Mesodermal cell (in vitro differentiated cells): Measurements from ENCODE around the gene PRXL2B. TPM values are rescaled to one million over a fixed set of nuclear protein-coding genes. Genes with fewer than 3 reads are reported as not detected.

ENCODE experiments used
- H3K27ac ChIP-seq: 2 replicates; pipeline ENCODE4 v1.7.0; 2013; ENCODE audit warnings: mild to moderate bottlenecking, low read depth, low read length, moderate library complexity; ENCODE audit not compliant: severe bottlenecking
- H3K36me3 ChIP-seq: 2 replicates; pipeline ENCODE4 v1.7.1; 2013; ENCODE audit warnings: mild to moderate bottlenecking, low read length, moderate library complexity; ENCODE audit not compliant: control insufficient read depth, insufficient read depth
- H3K4me1 ChIP-seq: one replicate; pipeline ENCODE4 v1.7.1; 2013; ENCODE audit warnings: mild to moderate bottlenecking, low read length; ENCODE audit not compliant: insufficient read depth, control insufficient read depth, poor library complexity, severe bottlenecking
- H3K4me3 ChIP-seq: 2 replicates; pipeline ENCODE4 v1.7.0; 2013; ENCODE audit warnings: low read length, control low read depth, mild to moderate bottlenecking; ENCODE audit not compliant: insufficient read depth, poor library complexity, severe bottlenecking; ENCODE audit errors: extremely low read depth
- H3K9me3 ChIP-seq: 2 replicates; pipeline ENCODE4 v1.7.1; 2013; ENCODE audit warnings: mild to moderate bottlenecking, low read length, moderate library complexity; ENCODE audit not compliant: control insufficient read depth
- WGBS, 2 experiments: methylation state at CpG; one replicate each; pipeline ENCODE4 v1.1.5; 2013; ENCODE audit warnings: missing lambda C conversion rate in 2 of 2; ENCODE audit not compliant: insufficient coverage in 2 of 2; 5-methylcytosine and 5-hydroxymethylcytosine counted together
- polyA plus RNA-seq, 2 experiments: library from polyadenylated mRNA; stranded (reverse); fragments of 50-300 nt; gene quantifications; one replicate each; pipeline ENCODE4 v1.2.3, GENCODE V29; 2013

Gene PRXL2B, protein sequence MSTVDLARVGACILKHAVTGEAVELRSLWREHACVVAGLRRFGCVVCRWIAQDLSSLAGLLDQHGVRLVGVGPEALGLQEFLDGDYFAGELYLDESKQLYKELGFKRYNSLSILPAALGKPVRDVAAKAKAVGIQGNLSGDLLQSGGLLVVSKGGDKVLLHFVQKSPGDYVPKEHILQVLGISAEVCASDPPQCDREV
- polyA plus RNA-seq (2013, experiment 1 of 2), result 23.7 TPM
- polyA plus RNA-seq (2013, experiment 2 of 2), result 22.1 TPM

DNA sequence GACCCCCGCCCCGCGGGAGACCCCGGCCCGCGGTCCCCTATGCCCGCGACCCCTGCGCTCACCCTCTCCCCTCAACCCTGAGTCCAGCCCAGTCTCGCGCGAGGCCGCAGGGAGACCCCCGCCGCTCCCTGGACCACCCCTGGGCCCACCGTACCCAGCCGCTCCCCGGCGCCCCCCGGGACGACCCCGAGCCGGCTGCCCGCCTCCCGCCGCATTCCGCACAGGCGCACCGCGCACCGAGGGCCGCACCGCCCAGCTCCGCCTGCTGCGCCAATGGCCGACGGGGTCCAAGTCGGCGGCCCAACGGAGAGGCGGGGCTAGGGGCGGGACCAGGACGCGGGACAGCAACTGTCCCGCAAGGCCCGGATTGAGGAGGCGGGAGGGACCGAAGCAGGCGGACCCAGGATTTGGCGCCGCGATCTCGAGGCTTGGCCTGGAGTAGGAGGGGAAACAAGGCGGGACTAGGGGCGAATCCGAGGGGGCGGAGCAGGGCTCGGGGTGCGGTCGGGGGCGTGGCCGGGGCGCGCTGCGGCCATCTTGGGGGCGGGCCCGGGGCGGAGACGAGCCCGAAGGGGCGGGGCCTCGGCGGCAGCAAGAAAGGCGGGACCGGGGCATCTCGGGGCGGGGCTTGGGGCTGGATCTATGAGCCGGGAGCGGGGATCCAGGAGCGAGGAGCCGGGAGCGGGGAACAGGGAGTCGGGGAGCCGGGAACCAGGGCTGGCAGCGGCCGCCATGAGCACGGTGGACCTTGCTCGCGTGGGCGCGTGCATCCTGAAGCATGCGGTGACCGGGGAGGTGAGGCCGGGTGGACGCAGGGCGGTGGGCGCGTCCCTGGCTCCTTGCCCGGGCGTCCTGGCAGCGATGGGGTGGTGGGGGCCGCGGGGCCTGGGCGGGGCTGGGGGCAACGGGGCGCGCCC is at the start of gene PRXL2B:
Gene PRXL2B (plus strand): TSS at position 624 of the 917 bp plus-strand sequence. CDS start 109 bp downstream, at position 733.
- H3K9me3 ChIP-seq, result no peaks in the 10 kb centered on the region
- WGBS, 2 experiments, result 0 to 1% methylated on average over 69 to 72 of the region's 107 CpGs
- H3K27ac ChIP-seq, result peak within 1 kb of the TSS; percentile 88
- peak within 1 kb of the TSS; percentile 85 for H3K4me3 ChIP-seq
- peaks cover 14% of the 10 kb centered on the region for H3K4me1 ChIP-seq
- H3K36me3 ChIP-seq, result peaks cover 4% of the 10 kb centered on the region

DNA sequence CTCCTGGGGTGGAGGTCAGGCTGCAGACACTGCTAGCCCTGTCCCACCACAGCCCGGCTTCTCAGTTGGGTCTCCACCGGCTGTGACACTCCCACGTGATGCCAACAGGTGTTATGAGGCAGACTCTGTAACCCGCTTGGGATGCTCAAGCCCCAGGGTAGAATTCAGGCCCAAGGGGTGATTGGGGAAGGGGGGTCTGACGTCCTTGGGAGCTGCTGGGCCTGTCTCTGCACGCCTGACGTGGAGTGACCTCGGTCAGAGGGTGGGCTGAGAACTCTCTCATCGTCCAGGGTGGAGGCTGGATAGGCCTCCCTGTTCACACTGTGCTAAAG is 48.8 kb upstream of the PRXL2B start:
- no peaks in the 10 kb centered on the region for H3K9me3 ChIP-seq
- no peak overlapping the region for H3K27ac ChIP-seq
- H3K4me1 ChIP-seq, result peaks cover 29% of the 10 kb centered on the region
- 79 to 83% methylated on average over 6 to 9 of the region's 9 CpGs for WGBS, 2 experiments
- H3K36me3 ChIP-seq, result no peaks in the 10 kb centered on the region
- H3K4me3 ChIP-seq, result no peak overlapping the region

GRCh38 chr1:2538376-2538775 is 48.2 kb upstream of the PRXL2B start:
- 71 to 86% methylated on average over 3 to 4 of the region's 4 CpGs for whole genome bisulfite sequencing, 2 experiments
- Histone ChIP-seq H3K4me1 (peaks cover 35% of the 10 kb centered on the region), H3K9me3 (no peaks in the 10 kb centered on the region), H3K27ac (no peak overlapping the region), H3K36me3 (no peaks in the 10 kb centered on the region), H3K4me3 (no peak overlapping the region)

- Histone ChIP-seq H3K27ac (no peak overlapping the region), H3K4me1 (peaks cover 35% of the 10 kb centered on the region), H3K9me3 (no peaks in the 10 kb centered on the region), H3K36me3 (no peaks in the 10 kb centered on the region), H3K4me3 (no peak overlapping the region)
- 93% methylated on average over 5 to 7 of the region's 8 CpGs for WGBS, 2 experiments
Measured at GRCh38 chr1:2538872-2539271, 47.7 kb upstream of the PRXL2B start.

DNA sequence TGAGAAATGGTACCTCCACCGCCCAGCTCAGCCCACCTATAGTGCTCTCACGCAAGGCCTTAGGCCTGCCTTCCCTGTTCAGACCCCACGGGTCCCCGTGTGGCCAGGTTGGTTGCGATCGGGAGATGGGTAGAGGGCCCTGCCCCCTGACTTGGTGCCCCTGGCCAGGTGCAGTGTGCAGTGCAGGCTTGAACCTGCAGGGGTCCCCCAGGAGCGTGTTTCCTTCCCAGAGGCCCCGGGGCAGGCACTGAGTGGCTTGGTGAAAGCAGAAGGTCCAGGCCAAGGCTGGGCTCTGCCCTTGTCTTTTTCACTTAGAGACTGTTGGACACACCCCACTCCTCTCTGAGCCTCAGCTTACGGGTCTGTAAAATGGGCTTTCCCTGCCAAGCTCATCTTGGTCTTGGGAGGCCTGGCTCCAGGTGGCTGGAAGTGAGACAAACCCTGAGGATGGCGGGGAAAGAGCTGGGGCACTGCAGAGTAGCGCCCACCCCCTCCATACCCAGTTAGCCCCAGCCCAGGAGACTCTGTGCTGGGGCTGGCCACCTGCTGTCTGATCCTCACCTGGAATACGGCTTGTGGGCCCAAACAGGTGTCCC is 47.2 kb upstream of the PRXL2B start:
- no peak overlapping the region for H3K27ac ChIP-seq
- H3K4me3 ChIP-seq, result no peak overlapping the region
- no peaks in the 10 kb centered on the region for H3K36me3 ChIP-seq
- H3K9me3 ChIP-seq, result no peaks in the 10 kb centered on the region
- peaks cover 35% of the 10 kb centered on the region for H3K4me1 ChIP-seq
- WGBS, 2 experiments, result 52 to 65% methylated on average over 8 to 11 of the region's 12 CpGs

DNA sequence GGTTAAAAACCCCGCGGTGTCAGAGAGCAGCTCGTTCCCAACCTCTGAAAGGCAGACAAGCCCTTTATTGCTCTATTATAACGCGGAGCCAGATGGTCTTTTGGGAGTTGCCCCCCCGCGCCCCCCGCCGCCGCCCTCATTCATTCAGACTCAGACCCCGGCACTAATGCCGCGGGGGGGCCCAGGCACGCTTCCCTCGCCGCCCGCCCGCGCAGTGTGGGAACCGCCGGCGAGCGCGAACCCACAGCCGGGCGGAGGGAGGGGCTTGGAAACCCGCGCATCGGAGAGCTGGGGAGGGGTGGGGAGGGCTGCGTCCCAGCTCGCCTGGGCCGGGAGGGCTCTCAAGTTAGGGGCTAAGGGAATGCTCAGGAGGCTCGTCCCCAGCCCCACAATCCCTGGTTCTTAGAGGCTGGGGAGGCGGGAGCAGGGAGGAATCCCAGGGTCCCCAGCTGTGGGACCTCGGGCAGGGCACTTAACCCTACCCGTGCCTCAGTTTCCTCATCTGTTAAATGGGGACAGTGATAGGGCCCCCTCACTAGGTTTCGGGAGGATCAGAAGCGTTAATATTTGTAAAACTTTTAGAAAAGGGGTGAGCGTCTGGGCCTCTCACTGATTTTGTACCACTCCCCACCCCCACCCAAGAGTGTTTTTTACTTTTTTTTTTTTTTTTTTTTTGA is 45.6 kb upstream of the PRXL2B start:
- Histone ChIP-seq H3K36me3 (no peaks in the 10 kb centered on the region), H3K9me3 (no peaks in the 10 kb centered on the region), H3K4me1 (peaks cover 28% of the 10 kb centered on the region), H3K4me3 (no peak overlapping the region), H3K27ac (no peak overlapping the region)
- 3 to 7% methylated on average over 6 to 24 of the region's 39 CpGs for WGBS, 2 experiments

DNA sequence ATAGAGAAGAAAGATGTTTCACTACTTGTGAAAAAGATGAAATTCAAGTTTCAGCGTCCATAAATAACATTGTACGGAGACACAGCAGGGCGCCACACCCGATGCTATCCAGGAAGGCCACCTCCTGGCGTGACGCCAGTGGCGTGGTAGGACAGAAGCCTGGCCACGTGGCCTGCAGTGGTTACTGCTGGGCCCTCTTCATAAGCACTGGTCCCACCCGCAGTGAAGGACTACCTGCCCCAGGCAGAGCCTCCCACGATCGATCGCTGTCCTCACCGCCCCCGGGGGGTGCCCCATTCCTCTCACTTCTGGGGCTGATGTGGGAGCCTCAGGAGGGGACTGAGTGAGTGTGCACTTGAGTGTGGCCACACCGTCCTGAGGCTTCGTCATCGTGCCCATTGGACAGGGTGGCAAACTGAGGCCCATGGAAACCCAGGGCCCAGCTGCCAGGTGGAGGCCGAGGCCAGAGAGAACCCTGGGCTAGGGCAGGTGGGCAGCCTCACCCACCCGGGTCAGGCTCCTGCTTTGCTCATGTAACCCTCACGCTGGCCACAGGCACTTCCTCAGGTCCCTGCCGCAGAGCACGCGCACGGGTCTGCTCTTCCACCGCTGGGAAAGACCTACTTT is 44.8 kb upstream of the PRXL2B start:
- Histone ChIP-seq H3K4me3 (no peak overlapping the region), H3K4me1 (peaks cover 28% of the 10 kb centered on the region), H3K9me3 (no peaks in the 10 kb centered on the region), H3K27ac (no peak overlapping the region), H3K36me3 (no peaks in the 10 kb centered on the region)
- 89 to 92% methylated on average over 23 to 25 of the region's 25 CpGs for WGBS, 2 experiments

- H3K27ac ChIP-seq, result no peak overlapping the region
- 92 to 95% methylated on average over 10 to 11 of the region's 11 CpGs for WGBS, 2 experiments
- H3K9me3 ChIP-seq, result no peaks in the 10 kb centered on the region
- no peaks in the 10 kb centered on the region for H3K36me3 ChIP-seq
- H3K4me3 ChIP-seq, result no peak overlapping the region
- peaks cover 32% of the 10 kb centered on the region for H3K4me1 ChIP-seq
Measured at GRCh38 chr1:2542246-2542915, 44.2 kb upstream of the PRXL2B start.

DNA sequence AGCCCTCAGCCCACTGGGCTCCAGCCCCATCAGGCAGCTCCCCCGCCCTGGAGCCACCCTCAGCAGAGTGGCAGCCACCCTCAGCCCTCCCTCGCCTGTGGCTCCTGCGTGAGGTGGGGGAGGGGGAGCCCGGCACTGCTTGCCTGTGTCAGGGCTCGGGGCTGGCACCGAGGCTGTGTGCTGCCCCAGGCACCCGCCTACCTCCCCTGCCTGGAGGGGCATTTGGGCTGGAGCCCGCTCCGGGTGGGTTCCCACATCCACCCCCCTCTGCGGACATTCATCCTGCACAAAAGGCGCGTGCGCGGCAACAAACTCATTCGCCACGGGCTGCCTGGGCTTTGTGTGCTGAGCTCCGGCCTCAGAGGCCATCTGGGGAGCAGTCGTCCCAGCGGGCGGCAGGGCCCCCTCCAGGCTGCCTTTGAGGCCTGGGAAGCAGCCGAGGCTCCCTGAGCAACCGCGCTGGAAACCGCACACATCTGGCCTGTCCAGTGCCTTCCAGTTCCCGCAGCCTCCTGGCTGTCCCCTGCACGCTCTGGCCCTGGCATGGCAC is 43.0 kb upstream of the PRXL2B start:
- Histone ChIP-seq H3K4me1 (peaks cover 42% of the 10 kb centered on the region), H3K4me3 (no peak overlapping the region), H3K36me3 (no peaks in the 10 kb centered on the region), H3K27ac (no peak overlapping the region), H3K9me3 (no peaks in the 10 kb centered on the region)
- 34 to 39% methylated on average over 20 to 23 of the region's 26 CpGs for WGBS, 2 experiments
